Measurements from ENCODE around the gene WDR82.

GRCh38 chr3:52217409-52217805, 61.0 kb downstream of the WDR82 start:
- TF ChIP-seq CTCF (IDR thresholded peaks at IDR 0.05) = no peak
- no peak for TF ChIP-seq EP300 (IDR thresholded peaks at IDR 0.05)
- TF ChIP-seq POLR2AphosphoS5 (IDR thresholded peaks at IDR 0.05) = no peak
